Inflammatory macrophage treated with lipopolysaccharide for 1 hour (primary cell): Measurements from ENCODE around the gene PRDM16.

Experiments
- DNase-seq, 2 donors: peaks; one replicate each; pipeline ENCODE4 v3.0.0-alpha.2; 2020 to 2022

The PRDM16 gene

GRCh38 chr1:3330771-3331245 lies 261.8 kb downstream of the PRDM16 start:
- no peak for DNase-seq

- DNase-seq: no peak
Observed at GRCh38 chr1:3331564-3331963, 262.6 kb downstream of the PRDM16 start.

- DNase-seq: no peak
Observed at GRCh38 chr1:3332043-3332442, 263.0 kb downstream of the PRDM16 start.

- DNase-seq: no peak
Observed at GRCh38 chr1:3332662-3333061, 263.7 kb downstream of the PRDM16 start.

DNA sequence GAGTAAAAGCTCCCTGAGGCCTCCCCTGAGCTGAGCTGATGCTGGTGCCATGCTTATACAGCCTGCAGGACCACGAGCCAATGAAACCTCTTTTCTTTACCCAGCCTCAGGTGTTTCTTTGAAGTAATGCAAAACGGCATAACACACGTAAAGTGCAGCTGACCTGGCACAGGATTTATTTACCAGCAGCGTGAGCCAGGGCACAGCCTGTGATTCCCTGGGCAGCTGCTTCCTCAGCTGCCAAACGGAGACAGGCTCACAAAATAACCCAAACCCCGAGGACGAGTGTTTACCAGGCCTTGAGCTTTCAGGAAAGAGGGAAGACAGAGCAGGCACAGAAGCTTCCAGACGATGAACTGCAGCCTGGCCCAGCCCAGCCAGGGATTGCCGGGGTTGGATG lies 264.9 kb downstream of the PRDM16 start:
- DNase-seq: no peak

DNA sequence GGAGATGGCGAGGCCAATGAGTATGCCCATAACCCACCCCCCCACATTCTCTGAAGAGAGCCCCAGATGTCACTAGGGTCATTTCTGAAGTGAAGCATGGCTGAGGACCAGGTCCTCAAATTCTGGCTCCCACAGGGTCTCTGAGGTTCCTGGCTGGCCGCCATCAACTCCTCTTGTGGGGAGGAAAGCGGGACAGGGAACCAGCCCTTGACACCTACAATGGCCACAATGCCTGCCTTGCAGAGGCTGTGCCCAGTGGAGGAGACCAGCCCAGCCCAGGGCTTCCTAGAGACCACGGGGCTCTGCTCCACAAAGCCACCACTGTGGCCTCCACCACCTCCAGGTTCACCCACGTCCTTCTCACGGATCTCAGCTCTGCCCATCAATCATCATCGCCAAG lies 265.4 kb downstream of the PRDM16 start:
- DNase-seq: no peak

GRCh38 chr1:3335754-3336640 lies 267.0 kb downstream of the PRDM16 start:
- DNase-seq: no peak

DNA sequence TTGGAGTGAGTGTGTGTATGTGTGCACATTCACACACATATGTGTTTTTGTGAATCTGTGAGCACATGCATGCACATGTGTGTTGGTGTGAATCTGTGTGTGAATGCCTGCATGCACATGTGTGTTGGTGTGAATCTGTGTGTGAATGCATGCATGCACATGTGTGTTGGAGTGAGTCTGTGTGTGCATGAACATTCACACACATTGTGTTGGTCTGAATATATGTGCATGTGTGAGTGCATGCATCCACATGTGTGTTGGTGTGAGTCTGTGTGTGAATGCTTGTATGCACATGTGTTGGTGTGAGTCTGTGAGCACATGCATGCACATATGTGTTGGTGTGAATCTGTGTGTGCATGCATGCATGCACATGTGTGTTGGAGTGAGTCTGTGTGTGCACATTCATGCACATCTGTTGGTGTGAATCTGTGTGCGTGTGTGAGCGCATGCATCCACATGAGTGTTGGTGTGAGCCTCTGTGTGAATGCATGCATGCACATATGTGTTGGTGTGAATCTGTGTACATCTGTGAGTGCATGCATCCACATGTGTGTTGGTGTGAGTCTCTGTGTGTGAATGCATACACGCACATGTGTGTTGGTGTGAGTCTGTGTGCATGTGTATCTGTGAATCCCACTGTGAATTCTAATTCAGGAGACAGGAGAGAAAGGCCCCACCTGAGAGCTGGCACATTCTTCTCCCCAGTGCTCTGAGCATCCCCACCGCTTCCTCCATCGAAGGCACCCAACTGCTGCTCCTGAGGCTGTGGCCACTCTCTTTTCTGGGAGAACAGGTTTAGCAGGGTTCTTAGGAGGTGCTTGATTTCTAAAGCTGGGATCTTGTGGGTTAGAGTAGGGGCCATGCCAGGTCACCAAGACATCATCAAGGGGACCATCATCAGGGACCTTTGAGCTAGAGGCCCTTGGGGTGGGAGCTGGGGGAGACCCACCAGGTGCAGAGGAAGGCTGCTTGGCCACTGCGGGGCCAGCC lies 267.9 kb downstream of the PRDM16 start:
- no peak for DNase-seq

- no peak for DNase-seq
Observed at GRCh38 chr1:3337798-3338724, 269.1 kb downstream of the PRDM16 start.

- DNase-seq: no peak
Observed at GRCh38 chr1:3338725-3339070, 269.7 kb downstream of the PRDM16 start.

GRCh38 chr1:3339856-3340255 lies 270.9 kb downstream of the PRDM16 start:
- DNase-seq: no peak

GRCh38 chr1:3340548-3341235 lies 271.7 kb downstream of the PRDM16 start:
- no peak for DNase-seq

GRCh38 chr1:3341236-3341994 lies 272.4 kb downstream of the PRDM16 start:
- no peak for DNase-seq

DNA sequence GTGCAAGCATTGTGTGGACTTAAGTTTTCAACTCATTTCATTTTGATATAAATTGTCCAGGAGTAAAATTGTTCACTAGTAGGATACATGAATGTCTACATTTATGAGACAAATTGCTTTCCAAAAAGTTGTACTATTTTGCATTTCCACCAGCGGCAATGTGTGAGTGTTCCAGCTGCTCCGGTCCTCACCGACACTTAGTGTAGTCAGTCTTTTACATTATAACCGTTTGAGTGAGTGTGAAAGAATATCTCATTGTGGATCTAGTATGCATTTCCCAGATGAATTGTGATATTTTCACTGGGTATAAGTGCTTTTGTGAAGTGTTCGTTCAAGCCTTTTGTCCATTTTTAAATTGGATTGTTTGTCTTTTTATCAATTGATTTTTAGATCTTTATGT lies 274.0 kb downstream of the PRDM16 start:
- DNase-seq: no peak

DNA sequence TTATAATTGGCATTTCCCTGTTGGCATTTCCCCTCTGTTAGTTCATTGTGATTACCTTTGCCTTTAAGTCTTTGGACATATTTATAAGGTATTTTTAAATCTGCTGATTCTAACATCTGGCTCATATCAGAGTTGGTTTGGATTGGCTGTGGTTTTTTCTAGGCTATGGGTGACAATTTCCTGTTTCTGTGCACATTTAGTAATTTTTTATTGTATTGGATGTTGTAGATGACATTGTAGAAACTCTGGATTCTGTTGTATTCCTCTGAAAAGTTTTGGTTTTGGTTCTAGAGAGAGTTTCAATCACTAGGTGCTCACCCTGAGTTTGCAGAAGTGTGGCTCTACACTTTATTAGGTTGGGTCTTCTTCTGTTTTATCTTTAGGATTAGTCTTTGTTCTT lies 275.4 kb downstream of the PRDM16 start:
- DNase-seq: no peak

DNA sequence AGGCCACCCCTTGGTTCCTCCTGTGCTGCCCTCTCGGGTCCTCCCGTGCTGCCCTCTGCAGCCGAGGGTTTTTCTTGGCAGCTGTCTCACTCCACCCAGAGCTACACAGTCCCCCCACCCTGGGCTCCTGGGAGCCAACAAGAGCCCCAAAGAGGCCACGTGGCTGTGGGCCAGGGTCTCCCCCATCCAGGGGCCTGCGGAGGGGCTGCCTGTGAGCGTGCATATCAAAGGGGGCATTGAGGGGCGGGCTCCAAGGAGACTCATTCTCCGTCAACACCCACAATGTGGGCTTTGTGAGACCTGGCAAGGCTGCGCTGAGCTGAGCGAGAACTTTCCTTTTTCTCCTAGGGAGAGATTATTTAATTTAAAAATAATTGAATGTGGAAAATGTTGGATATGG lies 276.8 kb downstream of the PRDM16 start:
- no peak for DNase-seq

- no peak for DNase-seq
Observed at GRCh38 chr1:3346478-3346877, 277.5 kb downstream of the PRDM16 start.

DNA sequence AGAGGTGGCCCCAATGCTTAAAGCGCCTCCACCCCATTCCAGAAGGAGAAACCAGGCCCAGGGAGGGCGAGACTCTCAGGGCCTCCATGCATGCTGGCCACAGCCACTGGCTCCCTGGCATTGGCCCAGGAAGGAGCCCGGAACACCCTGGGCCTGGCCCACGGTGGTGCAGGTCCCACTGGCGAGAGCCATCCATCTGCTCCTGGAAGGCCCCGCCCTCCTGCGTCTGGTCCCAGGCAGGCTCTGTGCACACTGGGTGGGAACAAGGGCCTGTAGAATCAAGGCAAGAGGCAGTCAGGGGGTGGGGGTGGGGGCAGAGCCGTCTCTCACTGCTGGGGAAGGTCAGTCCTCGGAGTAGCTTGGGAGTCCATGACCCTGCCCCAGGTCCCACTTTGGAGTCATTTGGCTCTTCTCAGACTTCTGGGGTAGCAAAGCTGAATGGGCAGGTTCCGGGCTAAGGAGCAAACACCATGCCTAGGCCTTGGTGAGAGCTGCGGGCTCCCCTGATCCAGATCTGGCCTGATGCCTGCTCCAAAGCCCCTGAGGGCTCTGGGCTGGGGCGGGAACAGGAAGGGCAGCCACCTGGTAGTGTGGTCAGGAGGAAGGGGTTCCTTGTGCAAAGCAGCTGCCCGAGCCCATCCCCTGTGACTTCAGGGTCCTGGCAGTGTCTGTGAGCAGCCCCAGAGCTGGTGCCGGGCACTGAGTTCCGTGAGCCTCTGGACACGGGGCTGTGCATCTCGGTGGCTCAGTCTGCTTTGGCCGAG lies 278.4 kb downstream of the PRDM16 start:
- DNase-seq: no peak

DNA sequence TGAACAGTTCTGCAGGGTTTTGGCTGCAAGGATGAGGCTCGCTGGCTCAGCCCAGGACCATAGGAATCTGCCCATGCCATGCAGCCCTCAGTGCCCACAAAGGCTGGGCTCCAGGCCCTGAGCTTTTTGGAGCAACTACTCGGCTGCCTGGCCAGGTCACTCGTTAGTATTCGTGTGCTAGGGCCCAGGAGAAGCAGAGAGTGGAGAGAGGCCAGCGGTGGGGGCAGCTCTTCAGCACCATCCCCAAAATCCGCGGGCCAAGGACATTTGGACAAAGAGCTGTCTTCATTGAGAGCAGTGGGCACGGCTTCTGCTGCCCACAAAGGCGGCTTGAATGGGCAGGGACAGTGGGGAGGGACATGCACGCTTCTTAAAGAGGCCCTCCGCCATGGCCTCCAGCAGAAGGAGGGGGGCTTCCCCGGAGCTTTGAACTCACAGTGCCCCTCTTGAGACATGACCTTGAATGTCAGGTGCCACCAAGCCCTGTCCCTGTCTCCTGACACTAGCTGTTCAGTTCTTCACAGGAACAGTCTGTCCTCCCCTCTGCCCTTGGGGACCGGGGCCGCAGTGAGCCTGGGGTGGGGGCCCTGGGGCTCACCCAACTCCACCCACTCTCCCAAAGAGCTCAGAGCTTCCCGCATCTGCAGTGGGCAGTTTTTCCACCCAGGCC lies 279.3 kb downstream of the PRDM16 start:
- DNase-seq: no peak
